Keratinocyte (primary cell): ENCODE measurements around the gene MED12L. TPM values are rescaled to one million over a fixed set of nuclear protein-coding genes. Genes with fewer than 3 reads are reported as not detected.

Source experiments
- DNase-seq: peaks from one replicate; pipeline ENCODE4 v3.0.0-alpha.2; 2011; ENCODE audit warnings: low read depth, missing footprints, low spot score
- FAIRE-seq: peaks from 2 replicates; lab custom pipeline; 2011; peaks lifted over from hg19 to GRCh38; lab: Jason Lieb, UNC
- H2AFZ ChIP-seq: 2 replicates; pipeline ENCODE4 v1.6.0; 2012; ENCODE audit warnings: low read length, control low read depth, inconsistent platforms; ENCODE audit not compliant: control insufficient read depth
- H3K27ac ChIP-seq: 2 replicates; pipeline ENCODE4 v1.5.1; 2011; ENCODE audit warnings: low read length; ENCODE audit not compliant: control insufficient read depth, insufficient read depth
- H3K27me3 ChIP-seq: 3 replicates; pipeline ENCODE4 v1.6.0; 2011; ENCODE audit warnings: low read length; ENCODE audit not compliant: control insufficient read depth, insufficient read depth; ENCODE audit errors: extremely low read depth
- H3K36me3 ChIP-seq, 2 experiments: 2 replicates in 1 of 2; 3 replicates in 1 of 2; pipeline ENCODE4 v1.5.1; 2011; ENCODE audit warnings: low read length in 2 of 2, mild to moderate bottlenecking in 1 of 2; ENCODE audit not compliant: control insufficient read depth in 2 of 2, insufficient read depth in 2 of 2; ENCODE audit errors: extremely low read depth in 1 of 2
- H3K4me1 ChIP-seq: 3 replicates; pipeline ENCODE4 v1.5.1; 2011; ENCODE audit warnings: low read length; ENCODE audit not compliant: control insufficient read depth, insufficient read depth; ENCODE audit errors: extremely low read depth
- H3K4me2 ChIP-seq: 3 replicates; pipeline ENCODE4 v1.6.0; 2011; ENCODE audit warnings: low read depth, low read length; ENCODE audit not compliant: control insufficient read depth, insufficient read depth; ENCODE audit errors: extremely low read depth
- H3K4me3 ChIP-seq, 3 experiments: fragments of 200-600 bp in 1 of 3; sonication (generic) in 1 of 3; 2 replicates in 2 of 3; 3 replicates in 1 of 3; pipeline ENCODE4 v1.5.1; 2011 to 2016; ENCODE audit warnings: low read length in 3 of 3, mild to moderate bottlenecking in 3 of 3, control low read depth in 2 of 3, inconsistent platforms in 1 of 3, low read depth in 1 of 3, mixed read lengths in 1 of 3, mixed run types in 1 of 3, moderate library complexity in 1 of 3; ENCODE audit not compliant: control insufficient read depth in 2 of 3, insufficient read depth in 2 of 3; ENCODE audit errors: extremely low read depth in 1 of 3
- H3K79me2 ChIP-seq: 2 replicates; pipeline ENCODE4 v1.6.0; 2012; ENCODE audit warnings: low read length; ENCODE audit not compliant: control insufficient read depth, insufficient read depth
- H3K9ac ChIP-seq: 3 replicates; pipeline ENCODE4 v1.6.0; 2011; ENCODE audit warnings: low read length; ENCODE audit not compliant: control insufficient read depth, insufficient read depth; ENCODE audit errors: extremely low read depth
- H3K9me1 ChIP-seq: 3 replicates; pipeline ENCODE4 v1.6.0; 2011; ENCODE audit warnings: low read length; ENCODE audit not compliant: control insufficient read depth, insufficient read depth; ENCODE audit errors: extremely low read depth
- H3K9me3 ChIP-seq: 2 replicates; pipeline ENCODE4 v1.5.1; 2012; ENCODE audit warnings: low read depth, low read length; ENCODE audit not compliant: control insufficient read depth
- H4K20me1 ChIP-seq: 3 replicates; pipeline ENCODE4 v1.6.0; 2011; ENCODE audit warnings: low read length; ENCODE audit not compliant: control insufficient read depth, insufficient read depth; ENCODE audit errors: extremely low read depth
- CTCF ChIP-seq, 3 experiments: IDR thresholded peaks in 1 of 3; conservative IDR thresholded peaks in 1 of 3; optimal IDR thresholded peaks in 1 of 3; 2 replicates in 2 of 3; 3 replicates in 1 of 3; pipeline versions ENCODE3 to v1.5.1; 2011; ENCODE audit warnings: low read length in 3 of 3, mild to moderate bottlenecking in 3 of 3, moderate library complexity in 2 of 3, control low read depth in 1 of 3, inconsistent platforms in 1 of 3; ENCODE audit not compliant: insufficient read depth in 2 of 3; ENCODE audit errors: extremely low read depth in 1 of 3
- EZH2 ChIP-seq: IDR thresholded peaks from one replicate; pipeline ENCODE4 v1.6.1; 2012; ENCODE audit warnings: inconsistent platforms, mild to moderate bottlenecking, low read length, moderate library complexity
- dilution Hi-C: fragments of 300-500 bp; cut with MboI; formaldehyde crosslinking; loops from one replicate; pipeline ENCODE4 v1.7.0; 2020; ENCODE audit warnings: low sequenced_read_pairs; ENCODE audit not compliant: extremely low pct_ligation_motif_present
- polyA plus RNA-seq, 5 experiments: library from polyadenylated mRNA; depleted of rRNA in 3 of 5; stranded (reverse) in 3 of 5; stranded (forward) in 1 of 5; unstranded in 1 of 5; fragments of >200 nt; gene quantifications; 1 replicate in 1 of 5; 2 replicates in 3 of 5; 3 replicates in 1 of 5; pipeline versions ENCODE4 v1.2.1 to v1.2.3, GENCODE V29; 2011 to 2012; ENCODE audit warnings: missing spikeins in 2 of 5, low read depth in 1 of 5, low replicate concordance in 1 of 5

MED12L gene
- polyA plus RNA-seq, 1 donor (not counting 4 experiments of a cell fraction or from before 2014, with no cell fraction given), result 0.04 TPM

- H3K27ac ChIP-seq, result no peak overlapping the region
- no peak overlapping the region for H2AFZ ChIP-seq
- no peaks in the 10 kb centered on the region for H3K79me2 ChIP-seq
- no peak overlapping the region for H3K9ac ChIP-seq
- H3K9me1 ChIP-seq, result no peaks in the 10 kb centered on the region
- DNase-seq (no peak), FAIRE-seq (no peak)
- TF ChIP-seq EZH2 (no peak), CTCF (optimal IDR thresholded peaks at IDR 0.05 in 1 of 3, IDR thresholded peaks at IDR 0.05 in 1 of 3, conservative IDR thresholded peaks at IDR 0.05 in 1 of 3; ENCODE audit: extremely low read depth in 1 of 3, insufficient read depth in 2 of 3, low read length in 3 of 3) (no peak)
- no peaks in the 10 kb centered on the region for H4K20me1 ChIP-seq
- no peaks in the 10 kb centered on the region for H3K36me3 ChIP-seq
- dilution Hi-C loops, result no loop called here
- H3K4me1 ChIP-seq, result no peaks in the 10 kb centered on the region
- H3K4me3 ChIP-seq, result no peak overlapping the region
- no peak overlapping the region for H3K4me2 ChIP-seq
- H3K27me3 ChIP-seq, result no peaks in the 10 kb centered on the region
- no peaks in the 10 kb centered on the region for H3K9me3 ChIP-seq
Observed at GRCh38 chr3:151386056-151386455, 300.6 kb downstream of the MED12L start.

- FAIRE-seq, result no peak
- H3K9ac ChIP-seq, result no peak overlapping the region
- H2AFZ ChIP-seq, result no peak overlapping the region
Observed at GRCh38 chr3:151387432-151387831, 302.0 kb downstream of the MED12L start.

More at GRCh38 chr3:151387432-151387831, 302.0 kb downstream of the MED12L start:
- TF ChIP-seq EZH2 (no peak), CTCF (optimal IDR thresholded peaks at IDR 0.05 in 1 of 3, IDR thresholded peaks at IDR 0.05 in 1 of 3, conservative IDR thresholded peaks at IDR 0.05 in 1 of 3; ENCODE audit: extremely low read depth in 1 of 3, insufficient read depth in 2 of 3, low read length in 3 of 3) (no peak)
- DNase-seq, result no peak
- no peaks in the 10 kb centered on the region for H3K27me3 ChIP-seq
- H3K4me1 ChIP-seq, result no peaks in the 10 kb centered on the region
- no peaks in the 10 kb centered on the region for H3K36me3 ChIP-seq
- no peaks in the 10 kb centered on the region for H3K9me3 ChIP-seq
- no peak overlapping the region for H3K4me2 ChIP-seq
- H3K79me2 ChIP-seq, result no peaks in the 10 kb centered on the region
- dilution Hi-C loops, result no loop called here
- H3K9me1 ChIP-seq, result no peaks in the 10 kb centered on the region
- no peaks in the 10 kb centered on the region for H4K20me1 ChIP-seq
- H3K27ac ChIP-seq, result no peak overlapping the region
- no peak overlapping the region for H3K4me3 ChIP-seq
